DND-41 (cell line): ENCODE data around the gene APOM.

Source experiments
- ATAC-seq: fragments of 200-7000 bp; cut with Tn5 transposase; 3 replicates; pipeline ENCODE4 v1.9.1; 2021; ENCODE audit warnings: low read depth; ENCODE audit not compliant: insufficient read depth
- DNase-seq: peaks from one replicate; pipeline ENCODE4 v3.0.0-alpha.2; 2020
- H2AFZ ChIP-seq: 2 replicates; pipeline ENCODE4 v1.6.0; 2012; ENCODE audit warnings: low read depth, low read length
- H3K27ac ChIP-seq: 2 replicates; pipeline ENCODE4 v1.5.1; 2012; ENCODE audit warnings: low read length, inconsistent platforms
- H3K27me3 ChIP-seq: fragments of 200-600 bp; sonication (generic); 2 replicates; pipeline ENCODE4 v1.6.0; 2012; ENCODE audit warnings: low read length, mild to moderate bottlenecking, inconsistent platforms; ENCODE audit not compliant: insufficient read depth, poor library complexity
- H3K36me3 ChIP-seq: 2 replicates; pipeline ENCODE4 v1.5.1; 2012; ENCODE audit warnings: low read length, inconsistent platforms; ENCODE audit not compliant: insufficient read depth
- H3K4me1 ChIP-seq: 2 replicates; pipeline ENCODE4 v1.5.1; 2012; ENCODE audit warnings: mild to moderate bottlenecking, low read length; ENCODE audit not compliant: insufficient read depth
- H3K4me2 ChIP-seq: 2 replicates; pipeline ENCODE4 v1.6.0; 2012; ENCODE audit warnings: mild to moderate bottlenecking, moderate library complexity, low read length, inconsistent platforms; ENCODE audit not compliant: insufficient read depth
- H3K4me3 ChIP-seq, 2 experiments: fragments of 200-600 bp in 1 of 2; shearing (Covaris generic) in 1 of 2; 2 replicates each; pipeline ENCODE4 v1.5.1; 2012 to 2016; ENCODE audit warnings: inconsistent platforms in 2 of 2, low read length in 2 of 2, mild to moderate bottlenecking in 2 of 2, low read depth in 1 of 2, moderate library complexity in 1 of 2
- H3K79me2 ChIP-seq: 2 replicates; pipeline ENCODE4 v1.6.0; 2012; ENCODE audit warnings: low read length, inconsistent platforms; ENCODE audit not compliant: insufficient read depth
- H3K9ac ChIP-seq: 2 replicates; pipeline ENCODE4 v1.6.0; 2012; ENCODE audit warnings: low read depth, mild to moderate bottlenecking, inconsistent platforms, low read length, moderate library complexity
- H3K9me3 ChIP-seq: 2 replicates; pipeline ENCODE4 v1.5.1; 2012; ENCODE audit warnings: low read length, moderate library complexity, mild to moderate bottlenecking, inconsistent platforms; ENCODE audit not compliant: insufficient read depth, severe bottlenecking
- H4K20me1 ChIP-seq: 2 replicates; pipeline ENCODE4 v1.6.0; 2012; ENCODE audit warnings: low read length; ENCODE audit not compliant: insufficient read depth
- CTCF ChIP-seq: IDR thresholded peaks from 2 replicates; pipeline ENCODE4 v1.5.1; 2012; ENCODE audit warnings: borderline replicate concordance, low read length, moderate library complexity, mild to moderate bottlenecking; ENCODE audit not compliant: poor library complexity, severe bottlenecking; ENCODE audit errors: extremely low read depth
- EZH2 ChIP-seq: IDR thresholded peaks from 3 replicates; pipeline ENCODE4 v1.6.1; 2012; ENCODE audit warnings: borderline replicate concordance, low read depth, mild to moderate bottlenecking, moderate library complexity, low read length, inconsistent platforms; ENCODE audit not compliant: severe bottlenecking

The APOM gene

GRCh38 chr6:31658158-31658688, 2.5 kb downstream of the APOM start:
- ATAC-seq (no peak), DNase-seq (no peak)
- Histone ChIP-seq H3K27me3 (no peaks in the 10 kb centered on the region), H4K20me1 (peaks cover 13% of the 10 kb centered on the region), H3K4me3 (no peak overlapping the region), H3K9me3 (no peaks in the 10 kb centered on the region), H3K79me2 (peaks cover 71% of the 10 kb centered on the region), H3K27ac (0 out of 2 replicates have a peak overlapping the region, but pooled peaks have one; percentile 35), H3K9ac (peak overlapping the region; percentile 23), H3K4me2 (peak overlapping the region; percentile 96), H3K36me3 (peaks cover 60% of the 10 kb centered on the region), H2AFZ (no peak overlapping the region), H3K4me1 (peaks cover 65% of the 10 kb centered on the region)
- TF ChIP-seq CTCF (no peak), EZH2 (no peak)

DNA sequence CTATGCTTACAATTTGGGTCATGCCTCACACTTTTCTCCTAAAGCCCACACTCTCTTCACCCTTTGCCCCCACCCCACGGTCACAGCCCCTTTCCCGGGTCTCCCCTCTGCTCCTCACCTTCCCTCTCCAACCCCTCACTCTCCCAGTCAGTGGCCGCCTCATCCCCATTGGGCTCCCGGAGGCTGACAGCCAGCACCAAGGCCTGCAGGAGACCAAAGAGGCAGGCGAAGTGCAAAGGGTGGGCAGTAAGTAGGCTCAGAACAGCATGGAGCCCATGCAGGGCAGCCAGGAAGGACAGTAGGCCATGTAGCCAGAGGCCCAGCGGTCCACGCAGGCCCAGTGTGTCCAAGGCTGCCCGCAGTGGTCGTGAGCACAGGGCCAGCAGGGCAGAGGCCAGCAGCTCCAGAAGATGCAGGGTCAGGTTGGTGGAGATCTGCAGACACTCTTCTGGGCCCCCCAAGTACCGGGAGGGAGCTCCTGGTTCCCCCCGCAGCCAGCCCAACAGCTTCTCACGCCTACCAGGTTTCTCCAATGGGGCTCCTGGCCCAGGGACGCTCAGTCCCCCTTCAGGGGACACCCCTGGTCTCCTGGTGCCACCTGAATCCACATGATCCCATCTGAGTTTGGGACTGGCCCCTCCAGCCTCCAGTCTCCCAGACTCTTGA, 3.4 kb downstream of the APOM start:
- ATAC-seq = no peak
- DNase-seq = no peak
- H3K9me3 ChIP-seq = no peaks in the 10 kb centered on the region
- H3K27me3 ChIP-seq = no peaks in the 10 kb centered on the region
- peak overlapping the region; percentile 87 for H3K27ac ChIP-seq
- H3K4me2 ChIP-seq = peak overlapping the region; percentile 96
- H3K36me3 ChIP-seq = peaks cover 69% of the 10 kb centered on the region
- peak overlapping the region in 1 of 2 experiments; percentile 96; a peak in 3 of 4 replicates for H3K4me3 ChIP-seq
- H3K4me1 ChIP-seq = peaks cover 66% of the 10 kb centered on the region
- H3K79me2 ChIP-seq = peaks cover 74% of the 10 kb centered on the region
- H2AFZ ChIP-seq = no peak overlapping the region
- peak overlapping the region; percentile 91 for H3K9ac ChIP-seq
- H4K20me1 ChIP-seq = peaks cover 13% of the 10 kb centered on the region
- TF ChIP-seq EZH2 = no peak
- TF ChIP-seq CTCF = no peak

DNA sequence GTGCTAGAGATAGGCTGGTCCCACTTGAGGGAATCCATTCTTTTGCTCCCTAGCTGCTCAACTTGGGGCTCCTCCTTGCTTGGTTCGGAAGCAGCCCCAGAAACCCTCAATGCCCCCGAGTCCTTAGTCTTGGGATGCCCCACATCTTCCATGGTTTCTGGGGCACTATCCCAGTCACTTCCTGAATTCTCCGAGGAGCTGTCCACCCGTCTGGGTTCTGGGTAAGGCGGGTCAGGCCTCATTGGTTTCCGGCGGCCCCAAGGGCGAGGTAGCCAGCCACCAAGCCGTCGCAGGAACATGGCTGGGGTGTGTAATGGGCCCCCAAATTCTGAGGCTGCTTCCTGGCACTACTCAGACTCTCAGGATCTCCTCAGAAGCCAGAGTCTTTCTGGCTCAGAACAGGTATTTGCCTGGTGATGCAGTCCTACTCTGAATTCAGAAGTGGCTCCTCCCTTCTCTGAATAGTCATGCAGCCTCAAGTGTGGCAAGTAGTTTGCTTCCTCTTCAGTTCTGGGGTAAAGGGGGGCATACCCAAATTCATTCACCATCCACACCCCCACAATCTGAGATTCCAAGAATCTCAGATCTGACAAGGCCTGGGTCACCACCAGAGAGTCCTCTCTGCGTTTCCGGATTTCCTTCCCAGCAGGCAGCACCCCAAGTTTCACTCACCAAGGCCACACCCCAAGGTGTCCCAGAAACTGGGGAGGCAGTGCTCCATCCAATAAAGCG, 4.1 kb downstream of the APOM start:
- no peaks in the 10 kb centered on the region for H3K9me3 ChIP-seq
- TF ChIP-seq CTCF (no peak), EZH2 (no peak)
- no peaks in the 10 kb centered on the region for H3K27me3 ChIP-seq
- peak overlapping the region; percentile 72 to 96 for H3K4me3 ChIP-seq
- peaks cover 13% of the 10 kb centered on the region for H4K20me1 ChIP-seq
- peak overlapping the region; percentile 91 for H3K9ac ChIP-seq
- no peak for DNase-seq
- peaks cover 70% of the 10 kb centered on the region for H3K4me1 ChIP-seq
- peak overlapping the region; percentile 87 for H3K27ac ChIP-seq
- peak overlapping the region; percentile 76; the same call in 1 of the 2 replicates for H2AFZ ChIP-seq
- peak overlapping the region; percentile 96 for H3K4me2 ChIP-seq
- ATAC-seq = no peak
- peaks cover 78% of the 10 kb centered on the region for H3K79me2 ChIP-seq
- peaks cover 72% of the 10 kb centered on the region for H3K36me3 ChIP-seq
